PFSK-1 (cell line): ENCODE results near the gene RAPH1.

Source experiments
- FOXP2 ChIP-seq: optimal IDR thresholded peaks from 2 replicates; pipeline ENCODE3; 2011; ENCODE audit warnings: borderline replicate concordance, control low read depth, inconsistent platforms; ENCODE audit not compliant: insufficient read depth; ENCODE audit errors: extremely low read length, extremely low read depth
- POLR2AphosphoS5 ChIP-seq: IDR thresholded peaks from 2 replicates; pipeline ENCODE4 v1.6.1; 2012; ENCODE audit warnings: low read depth, mild to moderate bottlenecking, control low read depth, low read length, moderate library complexity
- SIN3A ChIP-seq: IDR thresholded peaks from 2 replicates; pipeline ENCODE4 v1.6.1; 2012; ENCODE audit warnings: mild to moderate bottlenecking, low read length, moderate library complexity, borderline replicate concordance; ENCODE audit not compliant: insufficient read depth
- TAF1 ChIP-seq: IDR thresholded peaks from 2 replicates; pipeline ENCODE4 v1.6.1; 2012; ENCODE audit warnings: low read length, control low read depth, borderline replicate concordance; ENCODE audit not compliant: insufficient read depth
- TF ChIP-seq, protein P1 (sequence below), 2 experiments: IDR thresholded peaks; 2 replicates each; pipeline versions ENCODE4 v1.6.1 to v1.8.0; 2011 to 2012; ENCODE audit warnings: low read depth in 2 of 2, low read length in 2 of 2, control low read depth in 1 of 2, inconsistent platforms in 1 of 2, mild to moderate bottlenecking in 1 of 2, moderate library complexity in 1 of 2; ENCODE audit not compliant: insufficient read depth in 1 of 2

Gene RAPH1

DNA sequence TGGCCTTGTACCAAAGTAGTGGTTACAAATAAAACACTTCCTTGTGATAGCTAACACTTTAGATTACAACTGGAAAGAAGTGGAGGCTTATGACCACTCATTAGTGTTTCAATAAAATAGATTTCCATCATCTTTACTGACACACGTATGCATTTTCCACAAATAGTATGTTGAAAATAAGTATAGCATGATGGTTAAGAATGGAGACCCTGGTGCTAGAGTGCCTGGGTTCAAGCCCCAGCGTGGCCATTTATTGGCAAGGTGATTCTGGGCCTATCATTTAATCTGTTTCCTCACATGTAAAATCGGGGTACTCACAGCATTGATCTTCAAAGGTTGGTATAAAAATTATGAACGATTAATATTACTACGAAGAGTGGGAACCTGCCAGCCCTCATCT lies 54.5 kb downstream of the RAPH1 start:
- TF ChIP-seq POLR2AphosphoS5: no peak
- no peak for TF ChIP-seq FOXP2
- TF ChIP-seq, protein P1, sequence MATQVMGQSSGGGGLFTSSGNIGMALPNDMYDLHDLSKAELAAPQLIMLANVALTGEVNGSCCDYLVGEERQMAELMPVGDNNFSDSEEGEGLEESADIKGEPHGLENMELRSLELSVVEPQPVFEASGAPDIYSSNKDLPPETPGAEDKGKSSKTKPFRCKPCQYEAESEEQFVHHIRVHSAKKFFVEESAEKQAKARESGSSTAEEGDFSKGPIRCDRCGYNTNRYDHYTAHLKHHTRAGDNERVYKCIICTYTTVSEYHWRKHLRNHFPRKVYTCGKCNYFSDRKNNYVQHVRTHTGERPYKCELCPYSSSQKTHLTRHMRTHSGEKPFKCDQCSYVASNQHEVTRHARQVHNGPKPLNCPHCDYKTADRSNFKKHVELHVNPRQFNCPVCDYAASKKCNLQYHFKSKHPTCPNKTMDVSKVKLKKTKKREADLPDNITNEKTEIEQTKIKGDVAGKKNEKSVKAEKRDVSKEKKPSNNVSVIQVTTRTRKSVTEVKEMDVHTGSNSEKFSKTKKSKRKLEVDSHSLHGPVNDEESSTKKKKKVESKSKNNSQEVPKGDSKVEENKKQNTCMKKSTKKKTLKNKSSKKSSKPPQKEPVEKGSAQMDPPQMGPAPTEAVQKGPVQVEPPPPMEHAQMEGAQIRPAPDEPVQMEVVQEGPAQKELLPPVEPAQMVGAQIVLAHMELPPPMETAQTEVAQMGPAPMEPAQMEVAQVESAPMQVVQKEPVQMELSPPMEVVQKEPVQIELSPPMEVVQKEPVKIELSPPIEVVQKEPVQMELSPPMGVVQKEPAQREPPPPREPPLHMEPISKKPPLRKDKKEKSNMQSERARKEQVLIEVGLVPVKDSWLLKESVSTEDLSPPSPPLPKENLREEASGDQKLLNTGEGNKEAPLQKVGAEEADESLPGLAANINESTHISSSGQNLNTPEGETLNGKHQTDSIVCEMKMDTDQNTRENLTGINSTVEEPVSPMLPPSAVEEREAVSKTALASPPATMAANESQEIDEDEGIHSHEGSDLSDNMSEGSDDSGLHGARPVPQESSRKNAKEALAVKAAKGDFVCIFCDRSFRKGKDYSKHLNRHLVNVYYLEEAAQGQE (IDR thresholded peaks at IDR 0.05; ENCODE audit: insufficient read depth in 1 of 2, low read depth in 2 of 2, low read length in 2 of 2): no peak
- TF ChIP-seq TAF1: no peak
- no peak for TF ChIP-seq SIN3A

DNA sequence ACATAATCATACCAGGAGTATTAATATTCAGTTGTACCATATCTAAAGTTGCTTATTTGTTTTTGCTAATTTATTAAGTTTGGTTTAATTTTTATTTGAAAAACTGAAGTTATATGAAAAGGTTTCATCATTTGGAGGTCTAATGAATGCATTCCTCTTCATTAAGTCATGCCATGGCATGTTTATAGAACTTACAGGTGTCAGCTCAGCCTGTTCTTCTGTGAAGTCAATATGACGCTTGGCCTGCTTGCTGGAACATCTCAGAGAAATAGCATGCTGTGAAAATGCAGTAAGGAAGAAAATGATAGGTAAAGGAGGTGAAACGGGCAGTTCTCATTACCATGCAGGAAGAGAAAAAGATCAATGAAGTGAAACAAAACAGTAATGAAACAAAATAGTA lies 58.2 kb downstream of the RAPH1 start:
- TF ChIP-seq POLR2AphosphoS5 (no peak), TAF1 (no peak)
- TF ChIP-seq, protein P1 (IDR thresholded peaks at IDR 0.05; ENCODE audit: insufficient read depth in 1 of 2, low read depth in 2 of 2, low read length in 2 of 2): no peak

DNA sequence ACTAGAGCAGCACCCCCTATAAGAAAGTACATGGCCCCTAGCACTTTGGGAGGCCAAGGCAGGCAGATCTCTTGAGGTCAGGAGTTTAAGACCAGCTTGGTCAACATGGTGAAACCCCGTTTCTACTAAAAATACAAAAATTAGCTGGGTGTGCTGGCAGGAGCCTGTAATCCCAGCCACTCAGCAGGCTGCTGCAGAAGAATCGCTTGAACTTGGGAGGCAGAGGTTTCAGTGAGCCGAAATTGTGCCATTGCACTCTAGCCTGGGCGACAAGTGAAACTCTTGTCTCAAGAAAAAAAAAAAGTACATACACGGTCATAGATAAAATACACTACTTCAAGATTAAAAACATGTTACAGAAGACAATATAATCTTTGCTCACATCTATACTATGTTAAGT lies 63.8 kb downstream of the RAPH1 start:
- no peak for TF ChIP-seq TAF1
- no peak for TF ChIP-seq FOXP2
- TF ChIP-seq POLR2AphosphoS5: no peak
- no peak for TF ChIP-seq SIN3A
- TF ChIP-seq, protein P1 (IDR thresholded peaks at IDR 0.05; ENCODE audit: insufficient read depth in 1 of 2, low read depth in 2 of 2, low read length in 2 of 2): no peak

DNA sequence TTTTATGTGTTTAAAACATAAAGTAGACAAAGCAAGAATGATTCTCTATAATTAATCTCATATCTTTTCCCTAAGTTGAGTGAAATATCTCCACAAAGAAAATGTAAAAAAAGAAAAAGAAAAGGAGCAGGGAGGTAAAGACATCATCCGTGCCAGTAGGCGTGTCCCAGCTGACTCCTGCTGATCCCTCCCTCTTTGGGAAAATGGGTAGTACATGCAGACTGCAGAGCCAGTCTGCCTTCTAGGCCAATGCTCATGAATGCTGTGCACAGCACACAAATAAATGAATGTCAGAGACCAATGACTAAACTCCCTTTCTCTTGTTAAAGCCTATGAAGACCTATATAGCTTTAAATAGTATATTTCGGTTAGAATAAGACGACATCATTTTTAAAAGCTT lies 64.7 kb downstream of the RAPH1 start:
- TF ChIP-seq SIN3A (no peak), FOXP2 (no peak), POLR2AphosphoS5 (no peak), TAF1 (no peak)
- TF ChIP-seq, protein P1 (IDR thresholded peaks at IDR 0.05; ENCODE audit: insufficient read depth in 1 of 2, low read depth in 2 of 2, low read length in 2 of 2): no peak

DNA sequence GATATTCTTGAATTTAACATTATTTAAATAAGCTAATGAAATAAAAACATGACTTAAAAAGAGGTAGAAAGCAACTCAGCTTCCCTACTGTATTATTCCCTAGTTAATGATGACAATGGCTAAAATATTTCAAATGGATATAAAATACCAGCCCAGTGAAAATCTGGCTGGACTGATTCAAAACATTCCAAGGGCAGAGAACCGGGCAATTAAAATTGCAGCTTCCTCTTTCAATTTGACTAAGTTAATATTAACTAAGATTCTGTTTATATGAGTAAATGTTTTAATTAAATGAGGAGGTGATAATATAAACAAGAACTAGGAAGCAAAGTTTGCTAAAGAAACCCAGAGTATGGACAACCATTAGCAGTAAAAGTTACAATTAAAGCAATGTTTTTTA lies 65.6 kb downstream of the RAPH1 start:
- TF ChIP-seq POLR2AphosphoS5 (no peak), FOXP2 (no peak), TAF1 (no peak), SIN3A (no peak)
- TF ChIP-seq, protein P1 (IDR thresholded peaks at IDR 0.05; ENCODE audit: insufficient read depth in 1 of 2, low read depth in 2 of 2, low read length in 2 of 2): no peak
